HG02571 (cell line): ENCODE measurements around the gene ADSS1.

Experiments used
- ATAC-seq: cut with Tn5 transposase; IDR thresholded peaks from one replicate; pipeline ENCODE4 v1.9.1; 2021; ENCODE audit warnings: mild to moderate bottlenecking, moderate library complexity; ENCODE audit not compliant: unreplicated experiment

Gene ADSS1

DNA sequence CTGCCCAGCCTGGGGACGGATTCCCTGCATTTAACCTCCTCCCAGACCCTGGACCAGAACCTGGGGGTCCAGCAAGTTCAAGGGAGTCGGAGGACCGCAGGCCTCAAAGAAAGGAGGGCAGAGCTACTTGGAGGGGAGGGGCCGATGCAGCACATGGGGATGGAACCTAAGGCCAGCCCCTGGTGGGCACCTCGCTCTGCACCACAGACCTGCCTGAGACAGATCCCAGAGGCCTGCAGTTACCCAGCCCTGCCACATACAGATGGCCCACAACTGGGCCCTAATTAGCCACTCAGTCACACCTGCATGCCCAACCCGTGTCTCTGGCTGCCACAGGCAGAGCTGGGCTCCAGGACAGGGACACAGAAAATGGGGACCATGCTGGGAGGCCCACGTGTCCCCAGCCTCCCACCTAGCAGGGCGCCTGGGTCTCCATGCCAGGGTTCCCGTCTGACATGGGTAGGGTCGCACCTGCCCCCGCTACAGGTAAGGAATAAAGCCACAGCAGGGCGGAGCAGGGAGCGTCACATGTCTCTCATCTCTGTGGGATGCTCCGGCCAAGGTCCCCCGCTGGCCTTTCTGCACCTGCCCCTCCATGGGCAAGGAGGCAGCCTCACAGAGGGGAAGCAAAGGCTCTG, 54.8 kb downstream of the ADSS1 start:
- ATAC-seq = no peak

DNA sequence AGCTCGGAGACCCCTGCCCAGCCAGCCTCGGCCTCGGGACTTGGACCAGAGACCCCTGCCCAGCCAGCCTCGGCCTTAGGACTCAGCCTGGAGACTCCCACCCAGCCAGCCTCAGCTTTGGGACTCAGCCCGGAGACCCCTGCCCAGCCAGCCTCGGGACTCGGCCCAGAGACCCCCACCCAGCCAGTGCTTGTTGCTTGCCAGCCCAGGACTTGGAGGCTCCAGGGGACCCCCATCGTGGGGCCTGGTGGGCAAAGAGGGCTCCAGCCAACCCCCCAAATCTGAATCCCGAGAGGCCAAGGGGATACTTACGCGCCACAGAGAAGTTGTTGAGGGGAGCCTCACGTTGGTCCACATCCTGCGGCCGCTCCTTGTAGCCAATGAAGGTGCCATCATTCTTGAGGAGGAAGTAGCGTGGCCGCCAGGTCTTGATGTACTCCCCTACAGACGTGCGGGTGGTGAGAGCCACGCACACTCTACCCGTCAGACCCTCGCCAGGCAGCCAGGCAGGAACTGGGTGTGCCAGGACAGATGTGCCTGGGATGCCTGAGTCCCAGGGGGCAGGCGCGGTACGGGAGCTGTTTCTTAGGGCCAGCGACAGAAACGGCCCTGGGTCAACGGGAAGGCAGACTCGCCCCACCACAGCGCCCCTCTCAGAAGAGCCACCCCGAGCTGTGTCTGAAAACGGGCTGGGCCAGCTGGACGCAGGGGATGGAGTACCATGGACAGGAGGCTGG, 55.9 kb downstream of the ADSS1 start:
- ATAC-seq = no peak

DNA sequence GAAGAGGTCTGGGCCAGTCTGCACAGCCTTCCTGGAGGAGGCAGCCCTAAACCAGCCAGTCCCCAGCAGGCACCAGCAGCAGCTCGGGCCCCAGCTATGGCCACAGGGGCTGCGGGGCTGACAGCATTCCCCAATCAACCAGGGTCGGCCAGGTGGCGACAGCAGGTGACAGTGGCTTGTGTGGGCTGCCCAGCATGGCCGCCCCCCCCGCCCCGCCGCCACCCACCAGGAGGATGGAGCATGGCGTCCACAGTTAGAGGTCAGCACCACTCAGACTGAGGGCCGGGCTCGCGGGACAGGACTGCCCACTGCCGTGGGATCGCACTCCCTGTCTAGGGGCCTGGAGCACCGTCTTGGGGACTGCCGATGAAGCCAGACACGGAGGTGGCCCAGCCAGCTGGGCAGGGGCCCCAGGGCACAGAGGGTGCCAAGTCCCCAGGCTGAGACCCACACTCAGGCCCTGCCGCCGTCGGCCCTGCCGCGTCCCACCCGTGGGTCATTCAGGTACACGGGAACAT, 56.5 kb downstream of the ADSS1 start:
- no peak for ATAC-seq

DNA sequence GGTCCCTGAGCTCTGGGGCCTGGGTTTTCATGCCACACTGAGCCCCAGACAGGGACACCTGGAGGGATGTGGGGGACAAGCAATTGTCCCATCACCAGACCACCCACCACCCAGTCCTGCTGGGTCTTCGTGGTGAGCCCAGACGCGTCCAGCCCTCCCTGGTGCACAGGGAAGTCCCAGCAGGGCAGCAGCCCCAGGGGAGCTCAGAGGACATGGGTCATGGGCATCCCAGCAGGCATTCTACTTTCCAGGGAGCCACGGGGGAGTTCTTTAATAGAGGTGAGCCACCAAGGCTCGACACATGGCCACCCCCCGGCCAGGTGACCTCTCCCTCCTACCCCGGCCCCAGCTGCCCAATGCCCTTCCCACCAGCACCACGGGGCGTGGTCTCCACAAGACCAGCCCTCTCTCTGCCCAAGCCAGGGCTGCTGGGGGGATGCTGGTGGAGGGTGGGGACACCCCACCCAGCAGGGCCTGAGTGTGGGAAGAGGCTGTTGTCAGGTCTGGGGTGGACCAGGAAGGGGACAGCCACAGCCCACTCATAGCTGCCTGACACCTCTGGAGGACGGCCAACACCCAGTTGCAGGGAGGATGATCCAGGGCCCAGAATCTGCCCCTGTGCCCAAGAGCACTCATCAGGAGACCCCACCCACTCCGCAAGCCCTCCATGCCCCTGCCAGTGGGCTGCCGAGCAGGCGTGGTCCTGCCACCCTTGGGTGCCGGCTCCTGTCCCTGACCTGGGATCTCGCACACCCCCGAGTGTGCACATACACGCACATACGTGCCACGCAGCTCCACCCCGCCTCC, 57.4 kb downstream of the ADSS1 start:
- no peak for ATAC-seq

DNA sequence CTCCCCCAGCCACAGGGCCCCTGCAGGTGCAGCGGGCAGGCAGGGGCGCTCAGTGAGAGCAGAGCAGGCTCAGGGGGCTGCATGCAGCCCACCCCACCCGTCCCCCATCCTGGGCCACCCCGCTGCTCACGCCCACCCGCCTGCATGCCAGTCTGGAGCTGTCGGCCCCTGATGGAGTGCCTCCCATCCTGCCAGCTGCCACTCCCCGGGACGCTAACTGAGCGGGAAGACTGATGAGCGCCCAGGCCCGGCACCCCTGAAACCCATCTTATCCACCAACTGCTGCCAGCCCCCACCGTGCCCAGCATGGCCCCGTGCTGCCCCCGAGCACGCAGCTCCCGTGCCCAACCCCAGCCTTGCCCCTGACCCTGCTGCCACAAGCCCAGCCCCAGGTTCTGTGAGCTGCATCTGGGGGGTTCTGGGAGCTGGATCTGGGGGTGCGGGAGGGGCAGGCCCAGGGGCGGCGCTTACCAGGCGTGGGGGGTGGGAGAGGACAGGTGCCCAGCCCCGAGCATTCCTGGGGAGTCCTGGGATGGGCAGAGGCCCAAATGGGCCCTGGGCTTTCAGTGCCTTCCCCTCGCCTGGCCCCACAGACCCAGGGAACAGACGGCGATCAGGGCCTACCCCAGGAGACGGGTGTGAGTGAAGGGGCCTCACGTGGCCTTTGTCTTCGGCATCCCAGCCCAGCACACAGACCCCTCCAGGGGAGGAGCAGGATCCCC, 58.2 kb downstream of the ADSS1 start:
- ATAC-seq = no peak

DNA sequence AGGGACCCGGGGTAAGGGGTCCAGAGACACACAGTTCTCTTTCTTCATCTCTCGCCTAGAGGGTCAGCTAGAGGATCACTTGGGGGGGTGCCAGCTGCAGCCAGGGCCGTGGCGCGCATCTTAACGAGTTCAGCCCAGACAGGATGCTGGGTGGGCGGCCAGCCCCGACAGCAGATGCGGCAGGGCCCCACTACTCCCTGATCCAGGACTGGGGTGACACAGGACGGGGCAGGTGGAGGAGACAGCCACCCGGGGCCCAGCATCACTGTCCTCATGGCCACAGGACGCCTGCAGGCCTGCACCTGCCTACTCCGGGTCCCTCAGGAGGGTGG, 58.7 kb downstream of the ADSS1 start:
- no peak for ATAC-seq

DNA sequence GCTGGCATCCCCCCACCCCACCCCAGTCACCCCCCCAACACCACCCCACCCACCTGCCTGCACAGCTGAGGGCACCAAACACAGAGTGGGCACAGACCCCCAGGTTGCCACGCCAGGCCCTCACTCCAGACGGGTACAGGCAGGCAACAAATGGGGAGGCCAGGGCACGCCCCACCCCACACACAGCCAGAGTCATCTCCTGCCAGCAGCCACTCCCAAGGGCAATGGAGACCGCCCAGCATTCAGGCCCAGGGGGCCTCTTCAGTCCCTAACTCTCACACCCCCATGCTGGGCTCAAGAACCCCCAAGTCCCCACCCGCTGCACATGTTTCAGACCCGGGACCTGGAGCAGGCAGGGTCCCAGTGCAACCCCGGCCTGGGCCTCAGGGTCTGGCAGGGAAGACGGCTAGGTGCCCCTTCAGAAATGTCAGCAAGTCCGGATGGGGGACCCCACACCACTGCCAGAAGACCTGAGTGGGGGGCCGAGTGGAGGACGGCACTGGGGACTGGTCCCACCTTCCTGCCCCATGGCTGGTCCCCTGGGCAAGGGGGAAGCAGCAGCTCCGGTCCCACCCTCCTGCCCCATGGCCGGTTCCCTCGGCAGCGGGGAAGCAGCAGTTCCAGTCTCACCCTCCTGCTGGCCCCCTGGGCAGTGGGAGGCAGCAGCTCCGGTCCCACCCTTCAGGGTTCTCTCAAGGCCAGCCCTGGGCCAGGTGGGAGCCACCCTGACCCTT, 59.6 kb downstream of the ADSS1 start:
- ATAC-seq = no peak

DNA sequence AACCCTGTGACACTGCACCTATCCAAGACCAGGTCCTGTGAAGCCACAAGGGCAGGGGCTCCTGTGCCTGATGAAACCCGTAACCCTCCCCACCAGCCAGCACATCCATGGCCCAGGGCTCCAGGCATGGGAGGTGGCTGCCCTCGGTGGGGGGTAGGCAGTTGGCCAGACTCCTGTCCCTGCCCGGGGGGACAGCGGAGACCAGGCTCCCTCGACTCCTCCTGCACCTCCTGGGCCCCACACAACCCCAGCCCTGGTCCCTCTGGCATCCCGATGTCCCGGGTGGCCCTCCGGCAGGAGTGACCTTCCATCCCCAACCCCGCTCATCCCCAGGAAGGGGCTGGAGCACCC, 60.2 kb downstream of the ADSS1 start:
- no peak for ATAC-seq

DNA sequence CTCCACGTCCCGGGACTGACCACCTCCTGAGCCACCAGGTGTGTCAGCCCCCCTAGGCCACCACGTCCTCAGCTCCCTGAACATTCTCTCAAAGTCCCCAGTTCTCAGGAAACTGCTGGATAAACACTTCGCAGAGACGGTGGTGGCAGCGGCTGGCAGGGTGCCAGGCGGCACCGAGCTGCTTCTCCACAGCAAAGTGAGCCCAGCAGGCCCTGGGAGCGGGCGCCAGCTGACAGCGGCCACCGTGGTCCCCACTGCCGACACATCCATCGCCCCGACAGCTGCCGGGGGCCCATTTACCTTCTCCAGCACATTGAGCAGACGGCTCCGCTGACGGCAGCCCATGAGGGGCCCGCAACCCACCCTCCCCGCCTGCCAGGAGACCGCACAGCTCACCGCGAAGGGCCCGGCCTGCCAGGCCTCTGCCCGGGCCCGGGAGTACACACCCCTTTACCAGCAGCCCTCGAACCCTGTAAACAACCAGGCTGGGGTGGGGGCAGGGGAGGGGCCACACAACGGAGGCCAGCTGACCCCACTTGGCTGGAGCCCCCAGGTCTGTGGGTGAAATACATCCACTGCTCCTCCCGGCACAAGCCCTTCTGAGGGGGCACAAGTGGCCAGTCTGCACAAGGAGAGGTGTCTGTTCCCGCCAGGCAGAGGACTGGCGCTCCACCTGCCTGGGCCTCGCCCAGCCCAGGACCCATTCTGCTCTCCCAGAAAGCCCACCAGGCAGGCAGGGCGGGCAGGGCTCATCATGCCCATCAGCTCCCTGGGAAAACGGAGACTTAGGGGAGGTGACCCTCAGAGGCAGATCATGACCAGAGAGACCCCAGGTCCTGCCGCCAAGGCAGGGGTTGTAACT, 61.0 kb downstream of the ADSS1 start:
- no peak for ATAC-seq

DNA sequence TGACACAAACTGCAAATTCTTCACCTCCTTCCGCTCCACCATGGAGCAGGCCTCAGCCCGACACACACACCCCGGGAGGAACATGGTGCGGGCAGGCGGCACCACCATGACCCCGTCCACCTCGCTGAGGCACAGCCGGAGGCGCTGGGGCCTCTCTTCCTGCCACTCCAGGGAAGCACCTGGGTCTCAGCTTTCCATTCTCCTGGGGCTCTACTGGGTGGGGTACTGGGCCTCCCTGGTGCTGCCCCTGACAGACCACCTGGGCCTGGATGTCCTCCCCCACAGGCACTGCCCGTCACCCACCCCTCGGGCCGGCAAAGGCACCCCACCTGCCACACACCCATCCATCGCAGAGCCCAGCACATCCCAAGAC, 61.7 kb downstream of the ADSS1 start:
- no peak for ATAC-seq

DNA sequence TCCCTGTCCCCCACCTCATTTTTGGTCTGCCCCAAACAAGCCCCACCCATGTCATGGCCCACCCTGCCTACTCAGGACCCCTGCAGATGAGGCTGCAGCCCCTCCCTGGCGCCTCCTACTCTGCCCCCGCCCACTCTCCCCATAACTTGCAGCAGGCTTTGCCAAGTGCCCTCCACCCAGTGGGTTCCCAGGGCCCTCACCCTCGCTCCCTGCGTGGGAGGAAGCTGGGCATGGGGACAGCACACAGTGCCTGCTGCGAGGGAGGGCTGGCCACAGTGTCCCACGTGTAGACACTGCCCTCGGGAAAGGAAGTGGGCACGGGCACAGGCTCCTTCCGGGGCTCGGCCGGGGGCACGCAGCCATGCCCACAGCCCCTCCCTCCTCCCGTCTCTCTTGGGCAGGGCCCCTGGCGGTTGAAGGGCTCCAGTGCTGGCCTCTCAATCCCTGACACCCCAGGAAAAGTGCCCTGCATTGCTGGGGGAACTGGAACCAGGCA, 62.1 kb downstream of the ADSS1 start:
- ATAC-seq = no peak

DNA sequence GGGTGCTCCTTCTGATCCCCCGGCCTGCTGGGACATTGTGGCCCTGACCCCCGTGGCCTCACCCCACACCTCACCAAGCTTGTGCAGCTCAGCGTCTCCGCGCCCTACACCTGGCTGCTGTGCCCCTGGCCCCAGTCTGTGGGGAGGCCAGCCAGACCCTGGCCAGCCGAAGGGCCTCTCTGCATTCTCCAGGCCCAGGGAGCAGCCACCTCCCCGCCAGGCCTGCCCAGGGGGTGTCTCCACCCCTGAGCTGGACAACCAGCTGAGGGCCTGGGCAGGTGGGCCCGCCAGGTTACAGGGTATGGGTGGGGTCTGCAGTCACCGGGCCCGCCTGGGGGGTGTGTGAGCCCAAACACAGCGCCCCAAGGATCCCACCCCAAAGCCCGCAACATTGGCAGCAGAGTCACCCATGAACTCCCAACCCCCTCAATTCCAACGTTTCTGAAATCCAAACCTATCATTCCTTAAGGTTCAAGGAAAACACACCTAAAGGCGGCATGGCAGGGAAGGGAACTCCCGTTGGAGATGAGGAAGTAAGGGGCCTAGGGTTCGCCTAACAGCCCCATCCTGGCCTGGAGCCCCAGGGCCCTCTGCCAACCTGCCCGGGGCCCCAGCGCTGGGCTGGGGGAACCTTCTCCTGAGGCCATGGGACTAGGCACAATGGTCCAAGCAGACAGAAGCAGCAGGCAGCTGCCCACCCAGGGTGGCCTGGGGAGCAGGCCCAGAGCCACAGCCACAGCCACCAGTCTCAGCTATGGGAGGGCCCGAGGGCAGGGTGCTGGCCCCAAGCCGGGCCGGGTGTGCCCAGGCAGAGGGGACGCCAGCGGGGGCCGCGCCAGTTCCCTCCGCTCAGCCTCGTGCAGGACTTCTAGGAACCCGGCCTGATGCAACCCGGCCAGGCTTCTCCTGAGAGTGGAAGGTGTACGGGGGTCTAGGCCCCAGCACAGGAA, 63.0 kb downstream of the ADSS1 start:
- no peak for ATAC-seq

DNA sequence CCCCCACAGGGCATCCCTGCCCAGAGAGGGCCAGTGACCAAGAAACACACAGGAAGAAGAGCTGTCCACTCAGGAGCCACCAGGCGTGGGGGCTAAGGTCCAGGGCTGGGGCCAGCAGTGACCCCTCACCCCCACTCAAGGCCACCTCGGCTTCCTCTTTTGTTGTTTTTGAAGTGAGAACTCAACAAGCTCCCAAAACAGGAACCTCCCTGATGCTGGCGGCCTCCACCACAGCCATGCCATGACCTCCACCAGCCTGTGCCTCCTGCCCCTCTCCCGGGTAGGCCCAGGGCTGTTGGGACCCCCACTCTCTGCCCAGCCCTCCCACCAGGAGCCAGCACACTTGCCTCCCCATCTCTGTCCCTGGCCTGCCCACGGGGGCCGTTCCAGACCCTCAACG, 63.7 kb downstream of the ADSS1 start:
- no peak for ATAC-seq

DNA sequence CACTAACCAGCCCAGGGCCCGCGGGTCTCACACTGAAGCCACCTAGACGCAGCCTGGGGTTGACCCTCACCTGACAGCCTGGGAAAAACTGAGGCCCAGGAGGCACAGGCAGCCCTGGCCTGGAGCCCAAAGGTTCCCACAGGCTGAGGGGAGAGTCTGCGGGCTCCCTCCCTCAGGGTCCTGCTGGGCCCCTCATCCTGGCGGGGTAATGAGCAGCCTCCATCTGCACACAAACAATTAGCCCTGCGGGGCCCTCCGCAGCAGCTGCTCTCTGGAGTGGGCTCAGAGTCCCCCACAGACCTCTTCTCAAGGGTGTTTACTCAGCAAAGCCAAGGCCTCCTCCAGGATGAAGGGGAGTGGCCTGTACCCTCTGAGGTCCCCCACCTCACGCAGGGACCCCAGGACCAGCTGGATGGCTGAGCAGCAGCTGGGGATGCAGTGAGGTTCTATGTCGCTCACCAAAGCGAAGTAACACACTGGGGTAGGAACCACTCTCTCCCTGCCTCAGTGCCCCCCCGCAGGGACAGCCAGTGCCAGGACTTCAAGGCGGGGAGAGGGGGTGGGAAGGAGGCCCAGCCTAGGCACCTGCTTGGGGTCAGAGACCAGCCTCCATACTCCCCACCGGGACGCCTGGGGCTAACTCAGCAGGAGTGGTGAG, 64.3 kb downstream of the ADSS1 start:
- no peak for ATAC-seq

DNA sequence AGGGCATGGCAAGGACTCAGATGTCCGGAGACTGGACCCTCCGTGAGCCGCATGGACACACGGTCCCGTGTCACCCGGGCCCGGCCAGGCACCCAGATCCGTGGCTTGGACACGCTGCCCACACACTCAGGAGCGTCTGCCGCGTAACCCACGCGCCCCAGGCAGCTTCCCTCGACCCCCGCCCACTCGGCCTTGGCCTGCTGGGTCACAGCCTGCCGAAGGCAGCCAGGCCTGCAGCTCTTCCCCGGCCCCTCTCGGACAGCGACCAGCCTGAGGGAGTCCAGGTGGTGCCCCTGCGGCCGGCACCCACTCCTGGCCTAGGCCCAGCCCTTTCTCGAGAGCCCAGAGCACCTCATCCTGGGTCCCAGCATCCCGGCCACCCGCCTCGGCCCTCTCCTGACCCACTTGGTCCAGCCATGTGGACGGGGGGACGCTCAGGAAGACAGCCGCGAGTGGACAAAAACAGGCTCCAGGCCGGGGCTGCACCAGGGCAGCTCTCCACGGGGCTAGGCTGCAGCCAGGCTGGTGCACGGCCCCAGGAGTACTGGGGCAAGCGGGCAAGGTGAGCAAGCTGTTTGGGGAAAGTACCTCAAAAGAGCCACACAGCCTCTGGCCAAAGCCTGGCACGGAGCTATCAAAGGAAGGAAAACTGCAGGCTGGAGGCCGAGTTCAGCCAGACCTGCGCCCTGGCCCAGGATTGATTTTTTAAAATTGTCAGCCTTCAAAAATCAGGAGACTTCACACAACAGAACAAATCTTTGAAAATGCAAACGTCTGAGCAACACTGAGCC, 65.0 kb downstream of the ADSS1 start:
- no peak for ATAC-seq

DNA sequence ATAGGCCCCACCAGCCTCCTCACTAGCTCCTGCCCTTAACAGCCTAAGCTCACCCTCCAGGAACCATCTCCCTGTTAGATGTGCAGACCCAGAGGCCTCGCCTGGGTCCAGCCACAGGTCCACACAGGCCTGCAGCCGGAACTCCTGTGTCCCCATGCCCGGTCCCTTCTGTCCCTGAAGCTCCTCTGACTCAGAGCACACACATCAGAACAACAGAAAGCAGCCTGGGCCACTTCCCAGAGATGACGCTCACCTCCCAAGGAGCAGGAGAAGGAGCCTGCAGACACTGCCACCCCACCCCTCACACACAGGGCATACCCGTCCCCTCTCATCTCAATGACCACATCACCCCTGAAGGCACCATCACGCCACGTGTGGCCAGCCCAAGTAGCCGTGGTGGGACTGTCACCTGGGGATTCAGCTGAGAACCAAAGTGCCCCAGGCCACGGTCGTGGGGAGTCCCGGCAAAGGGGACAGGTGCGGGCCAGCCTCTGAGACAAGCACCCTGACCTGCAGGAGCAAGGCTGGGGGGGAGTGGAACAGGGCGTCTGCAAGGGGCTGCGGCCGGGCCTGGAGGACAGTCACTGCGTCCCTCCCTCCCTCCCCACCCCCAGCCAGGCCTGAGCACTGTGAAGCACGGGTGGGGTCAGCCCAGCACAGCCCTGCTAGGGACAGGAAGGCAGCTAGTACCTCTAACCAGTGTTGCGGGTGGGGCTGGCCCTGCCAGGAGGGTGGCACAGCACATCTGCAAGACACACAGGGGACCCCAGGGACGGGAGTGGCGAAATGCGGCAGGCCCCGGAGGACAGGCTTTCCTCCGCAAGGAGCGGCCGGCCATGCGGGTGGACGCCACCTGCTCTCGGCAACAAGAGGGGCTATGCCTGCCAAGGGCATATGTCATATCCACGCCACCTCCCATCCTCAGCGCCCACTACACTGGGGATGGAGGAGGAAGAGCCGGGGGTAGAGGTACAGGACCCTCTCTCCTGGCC, 66.0 kb downstream of the ADSS1 start:
- no peak for ATAC-seq
